PC-3 (cell line): ENCODE results near the gene EPB41L2. TPM values are rescaled to one million over a fixed set of nuclear protein-coding genes. Genes with fewer than 3 reads are reported as not detected.

ENCODE experiments used
- ATAC-seq: fragments of 200-7000 bp; cut with Tn5 transposase; 2 replicates; pipeline ENCODE4 v1.9.1; 2020; ENCODE audit warnings: mild to moderate bottlenecking, moderate library complexity
- BruUV-seq: library from RNA; stranded (reverse); fragments of 400-500 nt; replicated peaks from 2 replicates; lab custom pipeline; 2021; lab: Mats Ljungman, UMichigan
- CTCF ChIA-PET: fragments of 300-600 bp; sonication (Branson Sonifier 250); formaldehyde crosslinking; loops from one replicate; lab custom pipeline; 2022; ENCODE audit warnings: antibody characterized with exemption; lab: Charles Lee
- POLR2A ChIA-PET: fragments of 300-600 bp; sonication (Branson Sonifier 250); formaldehyde crosslinking; loops from one replicate; lab custom pipeline; 2022; ENCODE audit warnings: antibody characterized with exemption; ENCODE audit not compliant: unreplicated experiment; lab: Charles Lee
- DNase-seq: peaks from one replicate; pipeline ENCODE4 v3.0.0-alpha.2; 2015
- H2AFZ ChIP-seq: fragments of 300-600 bp; sonication (generic); 2 replicates; pipeline ENCODE4 v1.6.0; 2016; ENCODE audit warnings: antibody characterized with exemption, low read length
- H3F3A ChIP-seq: fragments of 300-600 bp; sonication (generic); one replicate; pipeline ENCODE4 v1.6.0; 2017; ENCODE audit warnings: antibody characterized with exemption, low read length, control low read depth, mild to moderate bottlenecking; ENCODE audit not compliant: unreplicated experiment
- H3K27ac ChIP-seq: fragments of 300-600 bp; sonication (generic); 2 replicates; pipeline ENCODE4 v1.5.1; 2016; ENCODE audit warnings: mild to moderate bottlenecking, low read length
- H3K27me3 ChIP-seq: fragments of 300-600 bp; sonication (generic); 2 replicates; pipeline ENCODE4 v1.6.1; 2016; ENCODE audit warnings: low read length, mixed read lengths
- H3K36me3 ChIP-seq: fragments of 300-600 bp; sonication (generic); 2 replicates; pipeline ENCODE4 v1.6.1; 2016; ENCODE audit warnings: low read depth, mixed run types, low read length, mixed read lengths
- H3K4me1 ChIP-seq: fragments of 300-600 bp; sonication (generic); 2 replicates; pipeline ENCODE4 v1.5.1; 2016; ENCODE audit warnings: low read length; ENCODE audit not compliant: insufficient read depth
- H3K4me2 ChIP-seq: fragments of 300-600 bp; sonication (generic); 2 replicates; pipeline ENCODE4 v1.6.0; 2016; ENCODE audit warnings: low read length
- H3K4me3 ChIP-seq: fragments of 300-600 bp; sonication (generic); 2 replicates; pipeline ENCODE4 v1.5.1; 2016; ENCODE audit warnings: mild to moderate bottlenecking, low read length, mixed read lengths
- H3K79me2 ChIP-seq: fragments of 300-600 bp; sonication (generic); 2 replicates; pipeline ENCODE4 v1.6.1; 2017; ENCODE audit warnings: low read length, mixed read lengths
- H3K9ac ChIP-seq: fragments of 300-600 bp; sonication (generic); 2 replicates; pipeline ENCODE4 v1.6.0; 2016; ENCODE audit warnings: mild to moderate bottlenecking, low read length
- H3K9me2 ChIP-seq: fragments of 300-600 bp; sonication (generic); replicated peaks from 2 replicates; pipeline ENCODE4 v1.6.1; 2016; ENCODE audit warnings: mixed run types, low read length, mixed read lengths
- H3K9me3 ChIP-seq: fragments of 300-600 bp; sonication (generic); 2 replicates; pipeline ENCODE4 v1.6.1; 2016; ENCODE audit warnings: low read length, mixed read lengths
- H4K20me1 ChIP-seq: fragments of 300-600 bp; sonication (generic); 2 replicates; pipeline ENCODE4 v1.6.1; 2016; ENCODE audit warnings: low read length, mixed read lengths
- CTCF ChIP-seq: fragments of 300-600 bp; sonication (generic); conservative IDR thresholded peaks from 2 replicates; pipeline ENCODE4 v1.5.1; 2017; ENCODE audit warnings: antibody characterized with exemption, low read depth, mild to moderate bottlenecking, low read length
- EZH2 ChIP-seq: fragments of 300-600 bp; sonication (generic); IDR thresholded peaks from one replicate; pipeline ENCODE4 v1.6.1; 2017; ENCODE audit warnings: antibody characterized with exemption, mild to moderate bottlenecking, low read length; ENCODE audit not compliant: unreplicated experiment
- EZH2phosphoT487 ChIP-seq: fragments of 300-600 bp; sonication (generic); IDR thresholded peaks from 2 replicates; pipeline ENCODE4 v1.6.1; 2018; ENCODE audit warnings: mild to moderate bottlenecking, antibody characterized with exemption, low read length, borderline replicate concordance
- intact Hi-C: fragments of 100-400 bp; cut with micrococcal nuclease; formaldehyde crosslinking; loops from 2 replicates; pipeline ENCODE4 v1.9.0; 2023
- total RNA-seq: library from RNA; depleted of rRNA; stranded (reverse); fragments of >200 nt; gene quantifications from 2 replicates; pipeline ENCODE4 v1.2.3, GENCODE V29; 2014

Gene EPB41L2
- total RNA-seq, 1 experiment from 2014 or later, result 26.9 TPM

DNA sequence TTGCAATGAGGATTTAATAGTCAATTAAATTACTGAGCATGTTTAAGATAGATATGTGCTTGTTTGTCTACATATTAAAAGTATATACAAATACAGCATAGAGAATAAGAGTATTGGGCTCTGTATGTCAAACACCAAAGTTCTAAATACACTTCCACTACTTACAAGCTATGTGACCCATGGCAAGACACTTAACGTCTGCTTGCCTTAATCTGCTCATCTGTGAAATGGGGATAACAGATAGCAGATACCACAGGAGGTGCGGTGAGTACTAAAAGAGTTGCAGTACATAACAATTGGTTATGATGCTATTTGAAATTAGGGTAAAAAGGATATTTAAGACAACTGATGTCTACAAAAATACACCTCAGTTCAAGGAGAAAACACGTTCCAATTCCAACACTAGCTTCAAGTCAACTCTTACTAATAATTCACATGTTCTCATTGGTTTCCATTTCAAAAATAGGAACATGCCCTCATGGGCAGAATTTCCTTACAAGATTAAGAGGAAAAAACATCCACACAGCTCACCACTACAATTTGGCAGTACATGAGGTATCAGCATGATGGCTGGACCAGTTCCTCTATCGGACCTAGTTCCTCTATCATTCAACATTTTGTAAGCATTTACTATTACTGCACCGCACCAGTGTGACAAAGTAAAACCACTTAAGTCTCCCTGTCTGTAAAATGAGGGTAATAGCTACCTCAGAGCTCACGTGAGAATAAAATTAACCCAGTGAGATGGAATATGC is 134.7 kb downstream of the EPB41L2 start:
- peak overlapping the region; percentile 45 for H3K27ac ChIP-seq
- TF ChIP-seq CTCF (no peak), EZH2 (no peak), EZH2phosphoT487 (no peak)
- H3F3A ChIP-seq, result no peaks in the 10 kb centered on the region
- H3K27me3 ChIP-seq, result no peaks in the 10 kb centered on the region
- DNase-seq (no peak), ATAC-seq (no peak)
- peaks cover 30% of the 10 kb centered on the region for H3K4me1 ChIP-seq
- no peaks in the 10 kb centered on the region for H3K9me3 ChIP-seq
- H4K20me1 ChIP-seq, result no peaks in the 10 kb centered on the region
- peak overlapping the region; percentile 69 for H3K4me2 ChIP-seq
- CTCF ChIA-PET, result no interaction called here
- H3K9ac ChIP-seq, result no peak overlapping the region
- H3K79me2 ChIP-seq, result peaks cover 32% of the 10 kb centered on the region
- no TSS peak for BruUV-seq
- H3K9me2 ChIP-seq, result no peaks in the 10 kb centered on the region
- no peaks in the 10 kb centered on the region for H3K36me3 ChIP-seq
- intact Hi-C loops, result no loop called here
- POLR2A ChIA-PET, result no interaction called here
- 0 out of 2 replicates have a peak overlapping the region, but pooled peaks have one; percentile 29 for H3K4me3 ChIP-seq
- no peak overlapping the region for H2AFZ ChIP-seq

- POLR2A ChIA-PET, result no interaction called here
- TF ChIP-seq EZH2, result no peak
- TF ChIP-seq EZH2phosphoT487, result no peak
- TF ChIP-seq CTCF, result no peak
- Histone ChIP-seq H3K9me3 (no peaks in the 10 kb centered on the region), H3K36me3 (no peaks in the 10 kb centered on the region), H2AFZ (no peak overlapping the region), H3K27me3 (no peaks in the 10 kb centered on the region), H3K9ac (no peak overlapping the region), H3F3A (no peaks in the 10 kb centered on the region), H3K79me2 (peaks cover 25% of the 10 kb centered on the region), H3K4me1 (peaks cover 20% of the 10 kb centered on the region), H3K4me3 (no peak overlapping the region), H3K4me2 (no peak overlapping the region), H4K20me1 (no peaks in the 10 kb centered on the region), H3K9me2 (no peaks in the 10 kb centered on the region), H3K27ac (no peak overlapping the region)
- intact Hi-C loops, result no loop called here
- peak; percentile 16 for DNase-seq
- CTCF ChIA-PET, result interaction anchor here (0.7 kb wide), 1 partner anchor 89 kb away, joined by 3 read pairs; no protein-coding TSS in a partner anchor
- BruUV-seq, result no TSS peak
- peak; percentile 40; the same call in 1 of the 2 replicates for ATAC-seq
These were observed 135.7 kb downstream of the EPB41L2 start for GRCh38 chr6:130927305-130927704.

GRCh38 chr6:130923350-130923749 is 139.7 kb downstream of the EPB41L2 start:
- H3K9me2 ChIP-seq, result no peaks in the 10 kb centered on the region
- no peaks in the 10 kb centered on the region for H3K36me3 ChIP-seq
- ChIA-PET POLR2A (no interaction called here), CTCF (no interaction called here)
- no peak overlapping the region for H3K27ac ChIP-seq
- H3K79me2 ChIP-seq, result 0 out of 2 replicates have a peak, but pooled peaks cover 4% of the 10 kb centered on the region
- no peaks in the 10 kb centered on the region for H3F3A ChIP-seq
- no peak overlapping the region for H3K9ac ChIP-seq
- H3K4me1 ChIP-seq, result no peaks in the 10 kb centered on the region; the same call in 1 of the 2 replicates
- intact Hi-C loops, result no loop called here
- DNase-seq (no peak), ATAC-seq (no peak)
- no TSS peak for BruUV-seq
- H3K9me3 ChIP-seq, result no peaks in the 10 kb centered on the region
- no peak for TF ChIP-seq EZH2phosphoT487
- TF ChIP-seq CTCF, result no peak
- TF ChIP-seq EZH2, result no peak
- no peak overlapping the region for H3K4me2 ChIP-seq
- H3K27me3 ChIP-seq, result no peaks in the 10 kb centered on the region
- H4K20me1 ChIP-seq, result no peaks in the 10 kb centered on the region
- no peak overlapping the region for H2AFZ ChIP-seq
- H3K4me3 ChIP-seq, result no peak overlapping the region
